B cell (primary cell): Measurements from ENCODE around the gene NPPB. TPM values are rescaled to one million over a fixed set of nuclear protein-coding genes. Genes with fewer than 3 reads are reported as not detected.

ENCODE experiments used
- ATAC-seq: fragments of 200-7000 bp; cut with Tn5 transposase; one replicate; pipeline ENCODE4 v1.10.0; 2021; ENCODE audit warnings: low read depth, mild to moderate bottlenecking, moderate number of reproducible peaks, moderate library complexity
- CTCF ChIA-PET: fragments of 350-600 bp; sonication (Branson Sonifier 250); formaldehyde crosslinking; loops from one replicate; lab custom pipeline; 2021; ENCODE audit warnings: antibody characterized with exemption, inconsistent platforms; lab: Charles Lee
- POLR2A ChIA-PET: fragments of 350-600 bp; sonication (Branson Sonifier 250); formaldehyde crosslinking; loops from one replicate; lab custom pipeline; 2021; ENCODE audit warnings: antibody characterized with exemption; lab: Charles Lee
- DNase-seq: peaks from one replicate; pipeline ENCODE4 v3.0.0; 2013
- H2AFZ ChIP-seq: 2 replicates; pipeline ENCODE4 v1.6.1; 2012; ENCODE audit warnings: mild to moderate bottlenecking, low read depth, low read length; ENCODE audit not compliant: insufficient read depth, poor library complexity, severe bottlenecking
- H3K27ac ChIP-seq, 2 donors: 1 replicate in 1 of 2; 2 replicates in 1 of 2; pipeline ENCODE4 v1.5.1; 2012 to 2013; ENCODE audit warnings: low read length in 2 of 2, mild to moderate bottlenecking in 2 of 2, moderate library complexity in 1 of 2
- H3K27me3 ChIP-seq, 4 experiments: fragments of 200-600 bp in 1 of 4; sonication (generic) in 1 of 4; replicated peaks in 1 of 4; 1 replicate in 2 of 4; 2 replicates in 2 of 4; pipeline versions ENCODE4 v1.6.1 to v1.7.0; 2013 to 2016; ENCODE audit warnings: low read length in 3 of 4, mild to moderate bottlenecking in 2 of 4, mixed read lengths in 1 of 4, moderate library complexity in 1 of 4; ENCODE audit not compliant: insufficient read depth in 4 of 4, control insufficient read depth in 3 of 4; ENCODE audit errors: control extremely low read depth in 1 of 4
- H3K36me3 ChIP-seq, 2 experiments: replicated peaks in 1 of 2; 1 replicate in 1 of 2; 2 replicates in 1 of 2; pipeline versions ENCODE4 v1.6.1 to v1.7.1; 2013; ENCODE audit warnings: low read length in 1 of 2; ENCODE audit not compliant: insufficient read depth in 2 of 2, control insufficient read depth in 1 of 2; ENCODE audit errors: control extremely low read depth in 1 of 2, extremely low read depth in 1 of 2
- H3K4me1 ChIP-seq, 2 donors: fragments of 200-600 bp in 1 of 2; sonication (generic) in 1 of 2; 1 replicate in 1 of 2; 2 replicates in 1 of 2; pipeline versions ENCODE4 v1.5.1 to v1.6.1; 2013 to 2017; ENCODE audit warnings: low read length in 2 of 2; ENCODE audit not compliant: control insufficient read depth in 2 of 2, insufficient read depth in 2 of 2
- H3K4me2 ChIP-seq: replicated peaks from 2 replicates; pipeline ENCODE3; 2012; ENCODE audit warnings: mild to moderate bottlenecking, low read depth, low read length; ENCODE audit not compliant: poor library complexity, severe bottlenecking
- H3K4me3 ChIP-seq, 5 experiments: fragments of 200-600 bp in 1 of 5; sonication (generic) in 1 of 5; 1 replicate in 3 of 5; 2 replicates in 2 of 5; pipeline versions ENCODE4 v1.5.1 to v1.7.0; 2011 to 2016; ENCODE audit warnings: low read length in 4 of 5, mild to moderate bottlenecking in 4 of 5, low read depth in 2 of 5, control low read depth in 1 of 5, moderate library complexity in 1 of 5; ENCODE audit not compliant: insufficient read depth in 1 of 5; ENCODE audit errors: control extremely low read depth in 1 of 5, extremely low read depth in 1 of 5
- H3K79me2 ChIP-seq: fragments of 200-600 bp; sonication (generic); one replicate; pipeline ENCODE4 v1.6.0; 2016; ENCODE audit warnings: low read length; ENCODE audit not compliant: control insufficient read depth, insufficient read depth
- H3K9ac ChIP-seq: fragments of 200-600 bp; sonication (generic); 2 replicates; pipeline ENCODE4 v1.6.1; 2017; ENCODE audit warnings: mild to moderate bottlenecking, low read length, moderate library complexity
- H3K9me3 ChIP-seq, 3 donors: one replicate each; pipeline versions ENCODE4 v1.6.1 to v1.7.1; 2013; ENCODE audit warnings: low read length in 2 of 3; ENCODE audit not compliant: control insufficient read depth in 2 of 3, insufficient read depth in 1 of 3; ENCODE audit errors: control extremely low read depth in 1 of 3
- H4K20me1 ChIP-seq: 2 replicates; pipeline ENCODE4 v1.6.0; 2012; ENCODE audit warnings: mild to moderate bottlenecking, low read length; ENCODE audit not compliant: insufficient read depth, control insufficient read depth, poor library complexity, severe bottlenecking
- H3K27ac Mint-ChIP-seq: one replicate; pipeline ENCODE4 v1.8.0; 2021; ENCODE audit warnings: mixed read lengths
- H3K27me3 Mint-ChIP-seq: one replicate; pipeline ENCODE4 v1.8.0; 2021; ENCODE audit warnings: mixed read lengths
- H3K4me1 Mint-ChIP-seq: one replicate; pipeline ENCODE4 v1.8.0; 2021; ENCODE audit warnings: mixed read lengths
- H3K4me3 Mint-ChIP-seq: one replicate; pipeline ENCODE4 v1.8.0; 2021; ENCODE audit warnings: mixed read lengths
- H3K9me3 Mint-ChIP-seq: one replicate; pipeline ENCODE4 v1.8.0; 2022; ENCODE audit warnings: mixed read lengths; ENCODE audit not compliant: insufficient read depth
- EZH2 ChIP-seq: IDR thresholded peaks from 2 replicates; pipeline ENCODE4 v1.6.1; 2012; ENCODE audit warnings: borderline replicate concordance, low read depth, mild to moderate bottlenecking, moderate library complexity, low read length; ENCODE audit not compliant: insufficient read depth, poor library complexity, severe bottlenecking
- WGBS: methylation state at CpG from one replicate; pipeline ENCODE4 v1.1.5; 2013; ENCODE audit warnings: missing lambda C conversion rate; ENCODE audit not compliant: insufficient coverage; 5-methylcytosine and 5-hydroxymethylcytosine counted together
- intact Hi-C: fragments of 100-400 bp; cut with micrococcal nuclease; formaldehyde crosslinking; loops from one replicate; pipeline ENCODE4 v1.10.0; 2022
- polyA plus RNA-seq: library from polyadenylated mRNA; depleted of rRNA; stranded (reverse); fragments of >200 nt; gene quantifications from 2 replicates; pipeline ENCODE4 v1.2.3, GENCODE V29; 2012
- total RNA-seq, 2 donors: library from RNA; stranded (reverse); fragments of 120-200 nt in 1 of 2; gene quantifications; 1 replicate in 1 of 2; 2 replicates in 1 of 2; pipeline versions ENCODE4 v1.2.3 to v1.2.4, GENCODE V29; 2013 to 2022
- TF ChIP-seq, protein P1 (sequence below): fragments of 200-600 bp; IDR thresholded peaks from one replicate; pipeline ENCODE4 v1.8.0; 2022; ENCODE audit warnings: antibody characterized with exemption, mild to moderate bottlenecking

NPPB gene
- total and polyA plus RNA-seq, 2 donors (not counting 1 experiment from before 2014, with no cell fraction given) = not detected

DNA sequence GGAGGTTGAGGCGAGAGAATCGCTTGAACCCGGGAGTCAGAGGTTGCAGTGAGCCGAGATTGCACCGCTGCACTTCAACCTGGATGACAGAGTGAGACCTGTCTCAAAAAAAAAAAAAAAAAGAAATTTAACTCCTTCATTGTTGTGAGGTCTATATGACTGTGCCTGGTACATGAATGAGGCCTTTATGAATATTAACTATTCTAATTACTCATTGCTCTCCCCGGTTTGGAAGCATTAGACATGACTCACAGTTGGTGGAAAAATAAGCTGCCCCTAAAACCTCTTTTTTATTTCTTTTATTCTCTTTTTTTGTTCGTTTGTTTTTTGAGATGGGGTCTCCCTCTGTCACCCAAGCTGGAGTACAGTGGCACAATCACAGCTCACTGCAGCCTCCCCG is 3.3 kb downstream of the NPPB start:
- Histone ChIP-seq H3K27ac (no peak overlapping the region), H3K27me3 (peaks cover 0 to 44% (median 17%) of the 10 kb centered on the region in 4 experiments), H3K79me2 (no peaks in the 10 kb centered on the region), H4K20me1 (no peaks in the 10 kb centered on the region), H3K9ac (no peak overlapping the region), H3K36me3 (no peaks in the 10 kb centered on the region), H3K4me3 (no peak overlapping the region), H3K4me2 (no peak overlapping the region), H2AFZ (no peak overlapping the region), H3K9me3 (peaks cover 0 to 14% (median 0%) of the 10 kb centered on the region in 3 donors), H3K4me1 (peaks cover 0 to 10% of the 10 kb centered on the region in 2 donors)
- ChIA-PET POLR2A (interaction anchor here (0.7 kb wide), 1 partner anchor 98 kb away, joined by 6 read pairs; no protein-coding TSS in a partner anchor), CTCF (interaction anchor here (1.2 kb wide), 1 partner anchor 18 kb away, joined by 5 read pairs; no protein-coding TSS in a partner anchor)
- H3K27ac Mint-ChIP-seq = no peak overlapping the region
- H3K4me3 Mint-ChIP-seq = no peak overlapping the region
- 93% methylated on average over 3 of the region's 8 CpGs for WGBS
- ATAC-seq (no peak), DNase-seq (no peak)
- no peak for TF ChIP-seq EZH2
- TF ChIP-seq, protein P1, sequence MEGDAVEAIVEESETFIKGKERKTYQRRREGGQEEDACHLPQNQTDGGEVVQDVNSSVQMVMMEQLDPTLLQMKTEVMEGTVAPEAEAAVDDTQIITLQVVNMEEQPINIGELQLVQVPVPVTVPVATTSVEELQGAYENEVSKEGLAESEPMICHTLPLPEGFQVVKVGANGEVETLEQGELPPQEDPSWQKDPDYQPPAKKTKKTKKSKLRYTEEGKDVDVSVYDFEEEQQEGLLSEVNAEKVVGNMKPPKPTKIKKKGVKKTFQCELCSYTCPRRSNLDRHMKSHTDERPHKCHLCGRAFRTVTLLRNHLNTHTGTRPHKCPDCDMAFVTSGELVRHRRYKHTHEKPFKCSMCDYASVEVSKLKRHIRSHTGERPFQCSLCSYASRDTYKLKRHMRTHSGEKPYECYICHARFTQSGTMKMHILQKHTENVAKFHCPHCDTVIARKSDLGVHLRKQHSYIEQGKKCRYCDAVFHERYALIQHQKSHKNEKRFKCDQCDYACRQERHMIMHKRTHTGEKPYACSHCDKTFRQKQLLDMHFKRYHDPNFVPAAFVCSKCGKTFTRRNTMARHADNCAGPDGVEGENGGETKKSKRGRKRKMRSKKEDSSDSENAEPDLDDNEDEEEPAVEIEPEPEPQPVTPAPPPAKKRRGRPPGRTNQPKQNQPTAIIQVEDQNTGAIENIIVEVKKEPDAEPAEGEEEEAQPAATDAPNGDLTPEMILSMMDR = no peak
- intact Hi-C loops = no loop called here
- H3K27me3 Mint-ChIP-seq = peaks cover 16% of the 10 kb centered on the region
- no peaks in the 10 kb centered on the region for H3K9me3 Mint-ChIP-seq
- H3K4me1 Mint-ChIP-seq = no peaks in the 10 kb centered on the region

DNA sequence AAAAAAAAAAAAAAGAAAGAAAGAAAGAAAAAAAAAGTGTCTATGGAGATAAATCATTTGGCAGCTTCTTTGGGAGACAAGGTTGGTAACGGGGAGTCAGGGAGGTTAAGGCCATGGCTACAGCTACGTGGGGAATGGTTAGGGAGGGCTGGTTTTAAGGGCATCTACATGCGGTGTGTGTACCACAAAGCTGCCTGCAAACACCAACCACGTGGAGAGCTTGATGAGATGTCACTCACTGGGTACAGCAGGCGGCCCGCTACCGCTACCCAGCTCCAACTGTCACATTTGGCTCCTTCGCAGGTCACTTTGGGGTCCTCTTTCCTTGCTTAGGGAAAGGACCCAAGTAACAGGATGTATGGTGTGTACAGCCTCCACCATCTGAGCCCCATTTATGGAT is 4.2 kb downstream of the NPPB start:
- H3K4me3 Mint-ChIP-seq = no peak overlapping the region
- no peaks in the 10 kb centered on the region for H3K79me2 ChIP-seq
- no peak overlapping the region for H3K27ac Mint-ChIP-seq
- no peaks in the 10 kb centered on the region for H4K20me1 ChIP-seq
- peaks cover 0 to 10% of the 10 kb centered on the region in 2 donors for H3K4me1 ChIP-seq
- DNase-seq = no peak
- 64% methylated on average over 8 of the region's 8 CpGs for WGBS
- H3K27me3 ChIP-seq = peaks cover 0 to 35% (median 11%) of the 10 kb centered on the region in 4 experiments
- POLR2A ChIA-PET = no interaction called here
- no peaks in the 10 kb centered on the region for H3K36me3 ChIP-seq
- no peaks in the 10 kb centered on the region for H3K4me1 Mint-ChIP-seq
- H2AFZ ChIP-seq = no peak overlapping the region
- no peak overlapping the region for H3K27ac ChIP-seq
- H3K9me3 ChIP-seq = peaks cover 0 to 11% (median 0%) of the 10 kb centered on the region in 3 donors
- no peaks in the 10 kb centered on the region for H3K9me3 Mint-ChIP-seq
- peaks cover 7% of the 10 kb centered on the region for H3K27me3 Mint-ChIP-seq
- no peak overlapping the region for H3K4me2 ChIP-seq
- H3K9ac ChIP-seq = no peak overlapping the region
- intact Hi-C loops = no loop called here
- no peak overlapping the region for H3K4me3 ChIP-seq
- TF ChIP-seq, protein P1 = no peak
- no peak for TF ChIP-seq EZH2
- CTCF ChIA-PET = interaction anchor here (0.7 to 1.4 kb wide), 6 partner anchors 16 to 270 kb away, joined by 3 to 5 read pairs (median 3); no protein-coding TSS in a partner anchor
- ATAC-seq = no peak
